H1 (cell line): Measurements from ENCODE around the gene HPGDS. TPM values are rescaled to one million over a fixed set of nuclear protein-coding genes. Genes with fewer than 3 reads are reported as not detected.

Source experiments
- CHD1 ChIP-seq: IDR thresholded peaks from 2 replicates; pipeline ENCODE4 v1.6.1; 2012; ENCODE audit warnings: low read depth, low read length, improper control_type of control experiment
- polyA plus RNA-seq, 7 experiments: library from polyadenylated mRNA; depleted of rRNA in 3 of 7; stranded (reverse) in 5 of 7; unstranded in 2 of 7; fragments of >200 nt in 5 of 7; fragments of 200-250 nt in 2 of 7; gene quantifications; 1 replicate in 5 of 7; 2 replicates in 1 of 7; 4 replicates in 1 of 7; pipeline versions ENCODE4 v1.2.1 to v1.2.3, GENCODE V29; 2011 to 2013; ENCODE audit warnings: missing spikeins in 2 of 7, mixed read lengths in 2 of 7
- total RNA-seq: library from RNA; stranded (reverse); fragmentation: NEBNext Ultra II Directional; extraction: Animal tissue kit (Norgen Biotek cat#: 25700); gene quantifications from 2 replicates; pipeline ENCODE4 v1.2.1, GENCODE V29; 2021

Gene HPGDS
- total and polyA plus RNA-seq, 2 of the 8 experiments (the other 6 are each of a cell fraction or from before 2014, with no cell fraction given): not detected

DNA sequence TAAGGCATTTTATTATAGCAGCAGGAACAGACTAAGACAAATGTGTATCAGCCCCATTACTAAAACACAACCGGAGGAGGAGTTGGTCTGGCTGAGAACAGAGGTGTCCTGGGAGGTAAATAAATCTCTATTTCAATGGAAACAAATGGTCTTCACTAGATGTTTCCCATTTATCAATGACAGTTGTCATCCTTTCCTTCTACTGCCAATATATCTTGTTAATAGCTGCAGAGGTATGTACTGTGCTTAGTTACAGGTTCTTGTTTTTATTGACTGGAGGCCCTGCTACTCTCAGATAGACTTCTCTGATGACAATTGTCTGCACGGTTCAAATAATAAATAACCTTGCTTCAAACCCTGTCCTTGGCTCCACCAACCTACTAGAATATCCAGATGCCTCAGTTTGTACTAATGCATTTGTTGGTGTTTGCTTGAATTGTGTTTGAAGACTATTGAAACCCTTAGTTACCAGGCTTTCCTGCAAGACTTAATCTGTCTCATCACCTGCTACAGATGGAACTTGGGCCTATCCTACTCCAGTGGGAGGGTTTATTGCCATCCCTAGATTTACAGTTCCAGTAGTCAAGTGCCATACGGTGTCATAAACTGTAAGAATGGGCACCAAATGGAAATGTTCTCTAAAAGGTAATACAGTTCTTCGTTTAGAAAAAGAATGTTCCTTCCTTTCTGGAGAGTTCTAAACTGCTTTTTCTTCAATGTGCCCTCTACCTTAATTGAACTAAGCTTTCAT is 29.8 kb upstream of the HPGDS start (continued):
- TF ChIP-seq CHD1: no peak
